Measurements from ENCODE around the gene SLC4A9. TPM values are rescaled to one million over a fixed set of nuclear protein-coding genes. Genes with fewer than 3 reads are reported as not detected.

Gene SLC4A9
- total and polyA plus RNA-seq, 2 donors (not counting 1 experiment from before 2014, with no cell fraction given) = 0.10 TPM; not detected in 1

DNA sequence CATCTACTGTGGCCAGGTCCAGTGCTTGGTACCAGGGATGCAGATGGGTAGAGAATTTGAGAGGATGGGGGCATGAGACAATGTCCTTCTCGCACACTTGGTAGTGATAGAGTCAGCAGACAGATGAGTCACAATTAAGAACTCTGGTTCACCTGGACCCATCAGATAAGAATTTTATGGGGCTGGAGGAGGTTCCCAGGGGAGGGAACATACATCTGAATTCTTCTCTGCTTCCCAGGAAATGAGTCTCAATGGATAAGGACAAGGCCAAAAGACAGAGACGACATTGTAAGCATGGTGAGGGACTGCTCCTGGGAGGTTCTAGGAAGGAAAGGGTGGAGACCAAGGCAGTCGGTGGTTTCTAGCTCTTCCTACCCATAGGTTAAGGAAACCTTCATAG, 5.3 kb downstream of the SLC4A9 start:
- no peak overlapping the region for H3K4me3 Mint-ChIP-seq
- no peak for TF ChIP-seq EZH2 (IDR thresholded peaks at IDR 0.05; ENCODE audit: borderline replicate concordance, insufficient read depth, low read depth, low read length, poor library complexity, severe bottlenecking)
- TF ChIP-seq, protein P1, sequence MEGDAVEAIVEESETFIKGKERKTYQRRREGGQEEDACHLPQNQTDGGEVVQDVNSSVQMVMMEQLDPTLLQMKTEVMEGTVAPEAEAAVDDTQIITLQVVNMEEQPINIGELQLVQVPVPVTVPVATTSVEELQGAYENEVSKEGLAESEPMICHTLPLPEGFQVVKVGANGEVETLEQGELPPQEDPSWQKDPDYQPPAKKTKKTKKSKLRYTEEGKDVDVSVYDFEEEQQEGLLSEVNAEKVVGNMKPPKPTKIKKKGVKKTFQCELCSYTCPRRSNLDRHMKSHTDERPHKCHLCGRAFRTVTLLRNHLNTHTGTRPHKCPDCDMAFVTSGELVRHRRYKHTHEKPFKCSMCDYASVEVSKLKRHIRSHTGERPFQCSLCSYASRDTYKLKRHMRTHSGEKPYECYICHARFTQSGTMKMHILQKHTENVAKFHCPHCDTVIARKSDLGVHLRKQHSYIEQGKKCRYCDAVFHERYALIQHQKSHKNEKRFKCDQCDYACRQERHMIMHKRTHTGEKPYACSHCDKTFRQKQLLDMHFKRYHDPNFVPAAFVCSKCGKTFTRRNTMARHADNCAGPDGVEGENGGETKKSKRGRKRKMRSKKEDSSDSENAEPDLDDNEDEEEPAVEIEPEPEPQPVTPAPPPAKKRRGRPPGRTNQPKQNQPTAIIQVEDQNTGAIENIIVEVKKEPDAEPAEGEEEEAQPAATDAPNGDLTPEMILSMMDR (IDR thresholded peaks at IDR 0.05) = no peak
- Histone ChIP-seq H3K27me3 (replicated peaks in 1 of 4; ENCODE audit: control extremely low read depth in 1 of 4, control insufficient read depth in 3 of 4, insufficient read depth in 4 of 4, low read length in 3 of 4) (no peaks in the 10 kb centered on the region), H3K4me3 (ENCODE audit: control extremely low read depth in 1 of 5, extremely low read depth in 1 of 5, insufficient read depth in 1 of 5, low read depth in 2 of 5, low read length in 4 of 5) (no peak overlapping the region), H3K36me3 (replicated peaks in 1 of 2; ENCODE audit: control extremely low read depth in 1 of 2, control insufficient read depth in 1 of 2, extremely low read depth in 1 of 2, insufficient read depth in 2 of 2, low read length in 1 of 2) (no peaks in the 10 kb centered on the region), H3K9me3 (ENCODE audit: control extremely low read depth in 1 of 3, control insufficient read depth in 2 of 3, insufficient read depth in 1 of 3, low read length in 2 of 3) (no peaks in the 10 kb centered on the region), H3K27ac (ENCODE audit: low read length in 2 of 2) (no peak overlapping the region), H3K79me2 (ENCODE audit: control insufficient read depth, insufficient read depth, low read length) (no peaks in the 10 kb centered on the region), H3K4me2 (replicated peaks; ENCODE audit: low read depth, low read length, poor library complexity, severe bottlenecking) (no peak overlapping the region), H3K9ac (ENCODE audit: low read length) (no peak overlapping the region), H3K4me1 (ENCODE audit: control insufficient read depth in 2 of 2, insufficient read depth in 2 of 2, low read length in 2 of 2) (peaks cover 4 to 7% of the 10 kb centered on the region in 2 donors), H4K20me1 (ENCODE audit: control insufficient read depth, insufficient read depth, low read length, poor library complexity, severe bottlenecking) (no peaks in the 10 kb centered on the region), H2AFZ (ENCODE audit: insufficient read depth, low read depth, low read length, poor library complexity, severe bottlenecking) (no peak overlapping the region)
- CTCF ChIA-PET = interaction anchor here (1.3 to 7.7 kb wide), 5 partner anchors 13 to 121 kb away, joined by 4 to 89 read pairs (median 7); partner anchors contain the start of gene HBEGF
- DNase-seq (no peak), ATAC-seq (ENCODE audit: low read depth) (no peak)
- no peak overlapping the region for H3K27ac Mint-ChIP-seq
- POLR2A ChIA-PET = no interaction called here
- intact Hi-C loops (cut with micrococcal nuclease) = no loop called here
- 60% methylated on average over 2 of the region's 3 CpGs for WGBS (ENCODE audit: insufficient coverage)
- H3K27me3 Mint-ChIP-seq = no peaks in the 10 kb centered on the region
- no peaks in the 10 kb centered on the region for H3K9me3 Mint-ChIP-seq (ENCODE audit: insufficient read depth)
- peaks cover 5% of the 10 kb centered on the region for H3K4me1 Mint-ChIP-seq

DNA sequence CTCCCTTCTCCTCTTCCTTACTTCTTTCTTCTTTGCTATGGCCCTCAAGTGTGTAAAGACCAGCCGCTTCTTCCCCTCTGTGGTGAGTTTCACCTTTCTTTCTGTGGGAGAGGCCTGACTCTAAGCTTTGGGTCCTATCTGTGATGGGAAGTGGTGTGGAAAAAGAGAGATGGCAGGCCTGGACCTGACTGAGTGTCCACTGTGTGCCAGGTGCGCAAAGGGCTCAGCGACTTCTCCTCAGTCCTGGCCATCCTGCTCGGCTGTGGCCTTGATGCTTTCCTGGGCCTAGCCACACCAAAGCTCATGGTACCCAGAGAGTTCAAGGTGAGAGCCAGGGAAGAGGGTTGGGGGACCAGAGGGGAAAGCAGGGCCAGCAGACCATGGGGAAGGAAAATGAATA, 5.9 kb downstream of the SLC4A9 start:
- H3K27ac ChIP-seq (ENCODE audit: low read length in 2 of 2) = no peak overlapping the region
- no peaks in the 10 kb centered on the region for H3K9me3 ChIP-seq (ENCODE audit: control extremely low read depth in 1 of 3, control insufficient read depth in 2 of 3, insufficient read depth in 1 of 3, low read length in 2 of 3)
- no peak overlapping the region for H2AFZ ChIP-seq (ENCODE audit: insufficient read depth, low read depth, low read length, poor library complexity, severe bottlenecking)
- Mint-ChIP-seq H3K27me3 (no peaks in the 10 kb centered on the region), H3K27ac (no peak overlapping the region), H3K9me3 (ENCODE audit: insufficient read depth) (no peaks in the 10 kb centered on the region), H3K4me3 (no peak overlapping the region), H3K4me1 (peaks cover 5% of the 10 kb centered on the region)
- TF ChIP-seq, protein P1 (IDR thresholded peaks at IDR 0.05) = no peak
- intact Hi-C loops (cut with micrococcal nuclease) = no loop called here
- no peak overlapping the region for H3K9ac ChIP-seq (ENCODE audit: low read length)
- no peak for DNase-seq
- ChIA-PET POLR2A (no interaction called here), CTCF (interaction anchor here (0.8 to 2.5 kb wide), 8 partner anchors 13 to 354 kb away, joined by 3 to 12 read pairs (median 4); partner anchors contain the start of gene HBEGF)
- ATAC-seq (ENCODE audit: low read depth) = no peak
- no peak overlapping the region for H3K4me3 ChIP-seq (ENCODE audit: control extremely low read depth in 1 of 5, extremely low read depth in 1 of 5, insufficient read depth in 1 of 5, low read depth in 2 of 5, low read length in 4 of 5)
- no peaks in the 10 kb centered on the region for H3K27me3 ChIP-seq (replicated peaks in 1 of 4; ENCODE audit: control extremely low read depth in 1 of 4, control insufficient read depth in 3 of 4, insufficient read depth in 4 of 4, low read length in 3 of 4)
- H4K20me1 ChIP-seq (ENCODE audit: control insufficient read depth, insufficient read depth, low read length, poor library complexity, severe bottlenecking) = no peaks in the 10 kb centered on the region
- H3K4me2 ChIP-seq (replicated peaks; ENCODE audit: low read depth, low read length, poor library complexity, severe bottlenecking) = no peak overlapping the region
- peaks cover 4 to 7% of the 10 kb centered on the region in 2 donors for H3K4me1 ChIP-seq (ENCODE audit: control insufficient read depth in 2 of 2, insufficient read depth in 2 of 2, low read length in 2 of 2)
- H3K79me2 ChIP-seq (ENCODE audit: control insufficient read depth, insufficient read depth, low read length) = no peaks in the 10 kb centered on the region
- WGBS (ENCODE audit: insufficient coverage) = 92% methylated on average over 3 of the region's 4 CpGs
- H3K36me3 ChIP-seq (replicated peaks in 1 of 2; ENCODE audit: control extremely low read depth in 1 of 2, control insufficient read depth in 1 of 2, extremely low read depth in 1 of 2, insufficient read depth in 2 of 2, low read length in 1 of 2) = no peaks in the 10 kb centered on the region

Data from B cell (primary cell).